Astrocyte of the spinal cord (primary cell): ENCODE results near the gene WSCD2.

Source experiments
- DNase-seq: peaks from one replicate; pipeline ENCODE4 v3.0.0; 2011; ENCODE audit warnings: low read depth, low spot score
- H3K4me3 ChIP-seq: 2 replicates; pipeline ENCODE4 v1.5.1; 2011; ENCODE audit warnings: low read depth, mild to moderate bottlenecking, low read length, moderate library complexity
- CTCF ChIP-seq: IDR thresholded peaks from 2 replicates; pipeline ENCODE4 v1.5.1; 2012; ENCODE audit warnings: low read depth, mild to moderate bottlenecking, low read length, inconsistent platforms
- in situ Hi-C: cut with HindIII; loops from 2 replicates; pipeline ENCODE4 v1.10.0; 2017; ENCODE audit warnings: low sequenced_read_pairs

Gene WSCD2

GRCh38 chr12:108253540-108253939, 124.5 kb downstream of the WSCD2 start:
- no peak for DNase-seq
- in situ Hi-C loops = no loop called here
- no peak overlapping the region for H3K4me3 ChIP-seq
- no peak for TF ChIP-seq CTCF

GRCh38 chr12:108254030-108254429, 124.9 kb downstream of the WSCD2 start:
- no peak for TF ChIP-seq CTCF
- in situ Hi-C loops = no loop called here
- DNase-seq = no peak

GRCh38 chr12:108254517-108255251, 125.6 kb downstream of the WSCD2 start:
- no peak for TF ChIP-seq CTCF
- DNase-seq = no peak
- no peak overlapping the region for H3K4me3 ChIP-seq
- in situ Hi-C loops = no loop called here

More at GRCh38 chr12:108254030-108254429, 124.9 kb downstream of the WSCD2 start:
- H3K4me3 ChIP-seq = no peak overlapping the region

GRCh38 chr12:108255252-108255602, 126.1 kb downstream of the WSCD2 start:
- TF ChIP-seq CTCF = no peak
- in situ Hi-C loops = no loop called here
- DNase-seq = no peak
- no peak overlapping the region for H3K4me3 ChIP-seq

- no peak for DNase-seq
- in situ Hi-C loops = no loop called here
- H3K4me3 ChIP-seq = no peak overlapping the region
- no peak for TF ChIP-seq CTCF
Measured at GRCh38 chr12:108257004-108257403, 127.9 kb downstream of the WSCD2 start.

- H3K4me3 ChIP-seq = no peak overlapping the region
- no peak for TF ChIP-seq CTCF
- DNase-seq = no peak
- in situ Hi-C loops = no loop called here
Measured at GRCh38 chr12:108257610-108258106, 128.6 kb downstream of the WSCD2 start.
